ENCODE data around the gene NF2. TPM values are rescaled to one million over a fixed set of nuclear protein-coding genes. Genes with fewer than 3 reads are reported as not detected.
A peak's percentile ranks its signal among the peaks of the same experiment; 100 is the strongest.

Gene NF2
- total RNA-seq, 2 experiments from 2014 or later, result 23.1 to 24.5 TPM

DNA sequence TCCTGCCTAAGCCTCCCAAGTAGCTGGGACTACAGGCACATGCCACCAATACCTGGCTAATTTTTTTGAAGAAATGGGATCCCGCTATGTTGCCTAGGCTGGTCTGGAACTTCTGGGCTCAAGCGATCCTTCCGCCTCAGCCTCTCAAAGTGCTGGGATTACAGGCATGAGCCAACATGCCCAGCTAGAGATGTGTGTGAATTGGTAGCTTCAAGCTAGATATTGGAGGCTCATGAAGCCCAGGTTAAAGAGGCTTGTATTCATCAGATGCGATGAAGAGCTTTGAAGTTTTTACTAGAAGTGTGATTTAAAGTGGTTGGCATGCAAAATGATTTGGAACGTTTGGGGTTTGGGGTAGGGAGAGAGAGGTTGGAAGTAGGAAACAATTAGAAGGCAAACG lies 19.6 kb downstream of the NF2 start:
- intact Hi-C loops (cut with DNase I, micrococcal nuclease), result loop anchor here in 1 of 2 experiments (10.0 kb wide), 1 partner anchor 228 kb away; no protein-coding TSS in a partner anchor
- H3K4me3 Mint-ChIP-seq, result peak overlapping the region; percentile 17
- DNase-seq (no peak), ATAC-seq (ENCODE audit: poor library complexity) (no peak)
- no peaks in the 10 kb centered on the region for H3K9me3 ChIP-seq (ENCODE audit: control insufficient read depth in 1 of 2, insufficient read depth in 1 of 2, low read length in 2 of 2)
- no peaks in the 10 kb centered on the region for H3K36me3 Mint-ChIP-seq (ENCODE audit: low read depth)
- H3K27ac ChIP-seq (ENCODE audit: low read depth in 1 of 2, low read length in 2 of 2), result peak overlapping the region; percentile 55 to 69
- H3K9me3 Mint-ChIP-seq, result no peaks in the 10 kb centered on the region
- no peaks in the 10 kb centered on the region for H3K27me3 Mint-ChIP-seq
- peaks cover 65% of the 10 kb centered on the region for H3K4me1 Mint-ChIP-seq (ENCODE audit: low read depth)
- no peaks in the 10 kb centered on the region for H3K27me3 ChIP-seq (ENCODE audit: control insufficient read depth in 1 of 2, insufficient read depth in 2 of 2, low read length in 2 of 2)
- CTCF ChIA-PET, result interaction anchor here (0.6 to 1.0 kb wide), 4 partner anchors 8 to 465 kb away, joined by 3 to 5 read pairs (median 4); no protein-coding TSS in a partner anchor
- TF ChIP-seq, protein P1, sequence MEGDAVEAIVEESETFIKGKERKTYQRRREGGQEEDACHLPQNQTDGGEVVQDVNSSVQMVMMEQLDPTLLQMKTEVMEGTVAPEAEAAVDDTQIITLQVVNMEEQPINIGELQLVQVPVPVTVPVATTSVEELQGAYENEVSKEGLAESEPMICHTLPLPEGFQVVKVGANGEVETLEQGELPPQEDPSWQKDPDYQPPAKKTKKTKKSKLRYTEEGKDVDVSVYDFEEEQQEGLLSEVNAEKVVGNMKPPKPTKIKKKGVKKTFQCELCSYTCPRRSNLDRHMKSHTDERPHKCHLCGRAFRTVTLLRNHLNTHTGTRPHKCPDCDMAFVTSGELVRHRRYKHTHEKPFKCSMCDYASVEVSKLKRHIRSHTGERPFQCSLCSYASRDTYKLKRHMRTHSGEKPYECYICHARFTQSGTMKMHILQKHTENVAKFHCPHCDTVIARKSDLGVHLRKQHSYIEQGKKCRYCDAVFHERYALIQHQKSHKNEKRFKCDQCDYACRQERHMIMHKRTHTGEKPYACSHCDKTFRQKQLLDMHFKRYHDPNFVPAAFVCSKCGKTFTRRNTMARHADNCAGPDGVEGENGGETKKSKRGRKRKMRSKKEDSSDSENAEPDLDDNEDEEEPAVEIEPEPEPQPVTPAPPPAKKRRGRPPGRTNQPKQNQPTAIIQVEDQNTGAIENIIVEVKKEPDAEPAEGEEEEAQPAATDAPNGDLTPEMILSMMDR (IDR thresholded peaks at IDR 0.05), result no peak
- H3K36me3 ChIP-seq (ENCODE audit: insufficient read depth, low read length), result peaks cover 4% of the 10 kb centered on the region
- H3K27ac Mint-ChIP-seq, result peak overlapping the region; percentile 81
- H3K4me1 ChIP-seq (ENCODE audit: insufficient read depth, low read length), result peaks cover 28% of the 10 kb centered on the region
- H3K4me3 ChIP-seq (ENCODE audit: low read length), result no peak overlapping the region
- POLR2A ChIA-PET, result interaction anchor here (1.1 to 2.0 kb wide), 3 partner anchors 19 to 1484 kb away, joined by 3 to 22 read pairs (median 17); partner anchors contain the start of genes NF2, SELENOM and THOC5

DNA sequence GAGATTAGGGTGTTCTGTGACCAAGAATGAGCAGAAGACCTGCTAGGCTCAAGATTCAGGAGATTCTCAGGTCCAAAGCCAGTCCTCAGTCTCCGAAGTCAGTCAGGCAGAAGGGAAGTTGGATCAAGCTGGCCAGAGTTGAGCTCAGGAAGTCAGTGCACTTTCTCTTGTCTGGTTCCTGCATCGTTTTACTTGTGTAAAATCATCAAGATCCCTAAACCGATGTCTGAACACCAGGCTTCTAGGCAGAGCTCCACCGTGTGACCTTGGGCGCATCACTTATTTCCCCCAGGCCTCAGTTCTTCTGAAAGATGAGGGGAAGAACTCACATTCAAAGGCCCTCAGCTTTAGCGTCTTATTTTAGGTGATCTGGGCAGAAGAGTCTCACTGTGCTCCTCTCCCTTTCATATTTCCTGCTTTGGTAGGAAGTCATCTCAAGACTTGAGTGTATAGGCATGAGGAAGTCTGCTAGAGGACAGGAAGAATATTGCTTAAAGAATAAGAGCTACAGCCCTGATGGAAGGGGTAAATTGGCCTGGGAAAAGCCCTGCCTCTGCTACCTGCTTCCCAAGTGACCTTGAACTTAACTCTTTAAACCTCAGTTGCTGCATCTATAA lies 20.2 kb downstream of the NF2 start:
- Mint-ChIP-seq H3K9me3 (no peaks in the 10 kb centered on the region), H3K4me3 (peak overlapping the region; percentile 17), H3K36me3 (ENCODE audit: low read depth) (no peaks in the 10 kb centered on the region), H3K27ac (peak overlapping the region; percentile 81), H3K27me3 (no peaks in the 10 kb centered on the region), H3K4me1 (ENCODE audit: low read depth) (peaks cover 65% of the 10 kb centered on the region)
- peak overlapping the region; percentile 55 to 69 for H3K27ac ChIP-seq (ENCODE audit: low read depth in 1 of 2, low read length in 2 of 2)
- ChIA-PET POLR2A (interaction anchor here (1.1 to 2.0 kb wide), 3 partner anchors 19 to 1484 kb away, joined by 3 to 22 read pairs (median 17); partner anchors contain the start of genes NF2, SELENOM and THOC5), CTCF (interaction anchor here (0.6 to 1.0 kb wide), 4 partner anchors 9 to 465 kb away, joined by 3 to 5 read pairs (median 4); no protein-coding TSS in a partner anchor)
- ATAC-seq (ENCODE audit: poor library complexity) (peak; percentile 75), DNase-seq (peak in 4 of 14 experiments; percentile 30 to 39 (median 34))
- TF ChIP-seq, protein P1 (IDR thresholded peaks at IDR 0.05), result no peak
- intact Hi-C loops (cut with DNase I, micrococcal nuclease), result loop anchor here in 1 of 2 experiments (10.0 kb wide), 1 partner anchor 229 kb away; no protein-coding TSS in a partner anchor
- H3K36me3 ChIP-seq (ENCODE audit: insufficient read depth, low read length), result peaks cover 4% of the 10 kb centered on the region
- no peaks in the 10 kb centered on the region for H3K27me3 ChIP-seq (ENCODE audit: control insufficient read depth in 1 of 2, insufficient read depth in 2 of 2, low read length in 2 of 2)
- peak overlapping the region; percentile 26 for H3K4me3 ChIP-seq (ENCODE audit: low read length)
- no peaks in the 10 kb centered on the region for H3K9me3 ChIP-seq (ENCODE audit: control insufficient read depth in 1 of 2, insufficient read depth in 1 of 2, low read length in 2 of 2)
- peaks cover 28% of the 10 kb centered on the region for H3K4me1 ChIP-seq (ENCODE audit: insufficient read depth, low read length)

DNA sequence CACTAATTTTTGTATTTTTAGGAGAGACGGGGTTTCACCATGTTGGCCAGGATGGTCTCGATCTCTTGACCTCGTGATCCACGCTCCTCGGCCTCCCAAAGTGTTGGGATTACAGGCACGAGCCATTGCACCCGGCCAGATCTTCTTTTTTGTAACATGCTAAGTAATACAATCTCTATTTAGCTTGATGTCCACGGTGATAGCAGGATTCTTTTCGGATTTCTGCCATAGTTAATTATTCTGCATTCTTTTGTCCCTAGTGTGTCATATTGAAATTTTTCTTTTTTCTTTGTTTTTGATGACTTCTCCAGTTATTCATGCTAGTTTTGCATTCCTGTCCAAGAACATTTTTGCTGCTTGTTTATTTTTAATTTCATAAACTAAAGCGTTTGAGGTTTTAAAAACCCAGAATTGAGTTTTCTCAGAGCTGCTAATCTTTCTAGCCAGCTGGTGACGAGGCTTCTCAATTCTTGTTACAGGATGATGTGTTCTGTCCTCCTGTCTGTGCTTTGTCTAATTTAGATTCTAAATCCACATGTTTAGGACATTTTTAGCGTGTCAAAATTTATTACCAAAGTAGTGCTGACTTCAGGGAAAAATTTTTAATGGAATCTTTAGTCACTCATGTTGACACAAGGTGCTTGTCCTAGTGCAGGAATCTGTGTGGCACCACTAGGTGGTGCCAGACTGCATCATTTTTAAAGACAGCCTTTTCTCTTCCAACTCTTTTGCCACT lies 21.8 kb downstream of the NF2 start:
- intact Hi-C loops (cut with DNase I, micrococcal nuclease), result loop anchor here (1.0 to 10.0 kb wide), 2 partner anchors 230 to 380 kb away; no protein-coding TSS in a partner anchor

More for the DNA sequence above, 21.8 kb downstream of the NF2 start:
- H3K27ac ChIP-seq (ENCODE audit: low read depth in 1 of 2, low read length in 2 of 2), result no peak overlapping the region
- peak; percentile 51 for ATAC-seq (ENCODE audit: poor library complexity)
- H3K4me3 Mint-ChIP-seq, result no peak overlapping the region
- peaks cover 28% of the 10 kb centered on the region for H3K4me1 ChIP-seq (ENCODE audit: insufficient read depth, low read length)
- TF ChIP-seq, protein P1 (IDR thresholded peaks at IDR 0.05), result peak; percentile 93
- peak in 8 of 14 experiments; percentile 9 to 73 (median 40) for DNase-seq
- peaks cover 76% of the 10 kb centered on the region for H3K4me1 Mint-ChIP-seq (ENCODE audit: low read depth)
- H3K36me3 ChIP-seq (ENCODE audit: insufficient read depth, low read length), result peaks cover 4% of the 10 kb centered on the region
- no peak overlapping the region for H3K4me3 ChIP-seq (ENCODE audit: low read length)
- H3K9me3 ChIP-seq (ENCODE audit: control insufficient read depth in 1 of 2, insufficient read depth in 1 of 2, low read length in 2 of 2), result no peaks in the 10 kb centered on the region
- POLR2A ChIA-PET, result interaction anchor here (0.9 to 1.3 kb wide), 3 partner anchors 20 to 28 kb away, joined by 3 to 5 read pairs (median 3); no protein-coding TSS in a partner anchor
- H3K27me3 Mint-ChIP-seq, result no peaks in the 10 kb centered on the region
- no peaks in the 10 kb centered on the region for H3K27me3 ChIP-seq (ENCODE audit: control insufficient read depth in 1 of 2, insufficient read depth in 2 of 2, low read length in 2 of 2)
- CTCF ChIA-PET, result interaction anchor here (0.6 to 2.4 kb wide), 17 partner anchors 9 to 621 kb away, joined by 3 to 14 read pairs (median 5); partner anchors contain the start of genes LIF and THOC5
- H3K9me3 Mint-ChIP-seq, result no peaks in the 10 kb centered on the region
- H3K27ac Mint-ChIP-seq, result peak overlapping the region; percentile 81
- no peaks in the 10 kb centered on the region for H3K36me3 Mint-ChIP-seq (ENCODE audit: low read depth)

All from CD4-positive, alpha-beta T cell (primary cell).